ENCODE results near the gene WFDC10A.
"Not testable (repeated sequence)": the region's sequence is repeated elsewhere in the genome, so short reads cannot be mapped to it uniquely, and the experiment has no call there.

Gene WFDC10A

GRCh38 chr20:45626540-45626939, 3.0 kb upstream of the WFDC10A start:
- no peak for TF ChIP-seq CTCF (IDR thresholded peaks at IDR 0.05; ENCODE audit: low read depth, low read length)
- no peak overlapping the region for H3K4me3 ChIP-seq (replicated peaks in 1 of 2; ENCODE audit: low read depth in 2 of 2, low read length in 2 of 2)
- DNase-seq (ENCODE audit: low read depth in 2 of 2) = no peak

GRCh38 chr20:45630371-45630770, 832 bp downstream of the WFDC10A start:
- no peak overlapping the region for H3K4me3 ChIP-seq (replicated peaks in 1 of 2; ENCODE audit: low read depth in 2 of 2, low read length in 2 of 2)
- TF ChIP-seq CTCF (IDR thresholded peaks at IDR 0.05; ENCODE audit: low read depth, low read length) = no peak
- DNase-seq (ENCODE audit: low read depth in 2 of 2) = no peak

- TF ChIP-seq CTCF (IDR thresholded peaks at IDR 0.05; ENCODE audit: low read depth, low read length) = no peak
- no peak for DNase-seq (ENCODE audit: low read depth in 2 of 2)
- H3K4me3 ChIP-seq (replicated peaks in 1 of 2; ENCODE audit: low read depth in 2 of 2, low read length in 2 of 2) = no peak within 1 kb of the TSS
These were observed 1.6 kb downstream of the WFDC10A start, which contains the start of gene WFDC9 for GRCh38 chr20:45631184-45631583. Gene WFDC9 (minus strand): TSS chr20:45631284. CDS start chr20:45610181, 21,103 bp downstream.

GRCh38 chr20:45636513-45636912, 7.0 kb downstream of the WFDC10A start:
- no peak for DNase-seq (ENCODE audit: low read depth in 2 of 2)
- TF ChIP-seq CTCF (IDR thresholded peaks at IDR 0.05; ENCODE audit: low read depth, low read length) = no peak

GRCh38 chr20:45639687-45640086, 10.1 kb downstream of the WFDC10A start:
- H3K4me3 ChIP-seq (replicated peaks in 1 of 2; ENCODE audit: low read depth in 2 of 2, low read length in 2 of 2) = no peak overlapping the region
- no peak for TF ChIP-seq CTCF (IDR thresholded peaks at IDR 0.05; ENCODE audit: low read depth, low read length)
- no peak for DNase-seq (ENCODE audit: low read depth in 2 of 2)

More at GRCh38 chr20:45636513-45636912, 7.0 kb downstream of the WFDC10A start:
- no peak overlapping the region for H3K4me3 ChIP-seq (replicated peaks in 1 of 2; ENCODE audit: low read depth in 2 of 2, low read length in 2 of 2)

- not testable (repeated sequence) for DNase-seq (ENCODE audit: low read depth in 2 of 2); H3K4me3 ChIP-seq (replicated peaks in 1 of 2; ENCODE audit: low read depth in 2 of 2, low read length in 2 of 2)
These were observed 11.5 kb downstream of the WFDC10A start for GRCh38 chr20:45641076-45641475.

- not testable (repeated sequence) for H3K4me3 ChIP-seq (replicated peaks in 1 of 2; ENCODE audit: low read depth in 2 of 2, low read length in 2 of 2); DNase-seq (ENCODE audit: low read depth in 2 of 2)
These were observed 16.3 kb downstream of the WFDC10A start for GRCh38 chr20:45645869-45646268.

- DNase-seq (ENCODE audit: low read depth in 2 of 2) = no peak
- no peak for TF ChIP-seq CTCF (IDR thresholded peaks at IDR 0.05; ENCODE audit: low read depth, low read length)
These were observed 17.3 kb downstream of the WFDC10A start for GRCh38 chr20:45646875-45647274.

More at GRCh38 chr20:45646875-45647274, 17.3 kb downstream of the WFDC10A start:
- H3K4me3 ChIP-seq (replicated peaks in 1 of 2; ENCODE audit: low read depth in 2 of 2, low read length in 2 of 2) = no peak overlapping the region
